OCI-LY1 (cell line): Measurements from ENCODE around the gene GDF10.

Experiments
- CTCF ChIP-seq: fragments of 200-600 bp; sonication (generic), shearing (Covaris generic); IDR thresholded peaks from 2 replicates; pipeline ENCODE4 v1.5.1; 2017; ENCODE audit warnings: mild to moderate bottlenecking, antibody characterized with exemption, low read length, moderate library complexity, mixed read lengths
- EZH2 ChIP-seq: fragments of 200-600 bp; sonication (generic), shearing (Covaris generic); IDR thresholded peaks from 2 replicates; pipeline ENCODE4 v1.8.0; 2017; ENCODE audit warnings: borderline replicate concordance, mixed run types, mild to moderate bottlenecking, antibody characterized with exemption, low read length, moderate library complexity, mixed read lengths

- no peak for TF ChIP-seq CTCF
- TF ChIP-seq EZH2, result no peak
Observed at GRCh38 chr10:47259466-47259865, 40.5 kb upstream of the GDF10 start.
